PFSK-1 (cell line): ENCODE results near the gene MINDY4.

Experiments used
- FOXP2 ChIP-seq: optimal IDR thresholded peaks from 2 replicates; pipeline ENCODE3; 2011; ENCODE audit warnings: borderline replicate concordance, control low read depth, inconsistent platforms; ENCODE audit not compliant: insufficient read depth; ENCODE audit errors: extremely low read length, extremely low read depth
- POLR2AphosphoS5 ChIP-seq: IDR thresholded peaks from 2 replicates; pipeline ENCODE4 v1.6.1; 2012; ENCODE audit warnings: low read depth, mild to moderate bottlenecking, control low read depth, low read length, moderate library complexity
- REST ChIP-seq, 2 experiments: IDR thresholded peaks; 2 replicates each; pipeline versions ENCODE4 v1.6.1 to v1.8.0; 2011 to 2012; ENCODE audit warnings: low read depth in 2 of 2, low read length in 2 of 2, control low read depth in 1 of 2, inconsistent platforms in 1 of 2, mild to moderate bottlenecking in 1 of 2, moderate library complexity in 1 of 2; ENCODE audit not compliant: insufficient read depth in 1 of 2

DNA sequence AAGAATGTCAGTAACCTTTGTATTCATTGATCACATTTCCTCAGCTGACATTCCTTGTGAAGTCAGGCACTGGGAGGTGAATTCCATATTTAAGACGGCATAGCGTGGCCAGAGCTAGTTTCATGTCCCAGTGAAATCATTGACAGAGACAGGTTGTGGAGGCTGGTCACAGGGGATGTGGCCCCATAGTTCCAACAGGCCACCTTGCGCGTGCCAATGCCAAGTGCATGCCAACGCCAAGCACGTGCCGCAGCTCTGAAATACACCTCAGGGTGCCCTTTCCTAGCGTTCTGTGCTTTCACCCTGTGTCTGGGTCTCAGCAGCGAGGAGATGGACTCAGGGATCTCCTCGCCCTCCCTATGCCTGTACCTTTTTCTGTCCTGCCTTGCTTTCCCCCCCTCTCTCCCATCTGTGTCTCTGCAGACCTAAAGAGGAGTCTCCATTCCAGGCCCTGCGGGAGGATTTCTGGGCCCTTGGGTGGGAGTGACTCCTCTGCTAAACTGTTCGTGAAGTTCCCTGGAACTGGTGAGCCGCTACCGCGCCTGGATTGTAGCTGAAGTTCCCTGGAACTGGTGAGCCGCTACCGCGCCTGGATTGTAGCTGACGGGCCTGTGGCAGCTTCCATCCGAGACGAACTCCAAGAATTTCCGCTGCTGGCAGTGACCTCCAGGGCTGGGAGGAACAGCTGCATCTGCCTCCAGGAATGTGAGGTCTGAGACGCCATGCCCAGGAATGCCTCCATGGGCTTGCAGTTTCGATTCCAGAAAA, 160.1 kb downstream of the MINDY4 start:
- TF ChIP-seq FOXP2 (no peak), REST (IDR thresholded peaks at IDR 0.05; ENCODE audit: insufficient read depth in 1 of 2, low read depth in 2 of 2, low read length in 2 of 2) (no peak), POLR2AphosphoS5 (no peak)
